ENCODE results near the gene GNAS.

Gene GNAS

DNA sequence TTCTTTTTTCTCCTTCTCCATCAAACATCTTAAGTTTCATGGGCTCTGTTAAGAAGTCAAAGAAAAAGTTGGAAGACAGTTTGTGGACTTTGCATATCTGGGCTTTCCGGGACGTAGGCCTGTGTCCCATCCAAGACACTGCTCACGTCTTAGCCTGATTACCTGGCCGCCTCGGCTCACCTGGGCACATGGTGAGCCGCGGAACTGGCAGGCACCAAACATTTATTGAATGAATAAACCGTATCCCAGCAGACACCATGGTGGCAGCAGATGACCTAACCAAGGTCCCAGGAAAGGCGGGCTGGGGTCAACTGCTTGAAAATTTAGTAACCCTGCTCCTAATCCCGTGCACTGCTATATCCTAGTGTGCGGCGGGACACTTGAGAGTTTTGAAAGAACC is 35.6 kb downstream of the GNAS start:
- CTCF ChIA-PET, result no interaction called here
- POLR2A ChIA-PET (ENCODE audit: low non-redundant PET), result no interaction called here
- DNase-seq (ENCODE audit: low spot score), result no peak
- TF ChIP-seq, protein P1, sequence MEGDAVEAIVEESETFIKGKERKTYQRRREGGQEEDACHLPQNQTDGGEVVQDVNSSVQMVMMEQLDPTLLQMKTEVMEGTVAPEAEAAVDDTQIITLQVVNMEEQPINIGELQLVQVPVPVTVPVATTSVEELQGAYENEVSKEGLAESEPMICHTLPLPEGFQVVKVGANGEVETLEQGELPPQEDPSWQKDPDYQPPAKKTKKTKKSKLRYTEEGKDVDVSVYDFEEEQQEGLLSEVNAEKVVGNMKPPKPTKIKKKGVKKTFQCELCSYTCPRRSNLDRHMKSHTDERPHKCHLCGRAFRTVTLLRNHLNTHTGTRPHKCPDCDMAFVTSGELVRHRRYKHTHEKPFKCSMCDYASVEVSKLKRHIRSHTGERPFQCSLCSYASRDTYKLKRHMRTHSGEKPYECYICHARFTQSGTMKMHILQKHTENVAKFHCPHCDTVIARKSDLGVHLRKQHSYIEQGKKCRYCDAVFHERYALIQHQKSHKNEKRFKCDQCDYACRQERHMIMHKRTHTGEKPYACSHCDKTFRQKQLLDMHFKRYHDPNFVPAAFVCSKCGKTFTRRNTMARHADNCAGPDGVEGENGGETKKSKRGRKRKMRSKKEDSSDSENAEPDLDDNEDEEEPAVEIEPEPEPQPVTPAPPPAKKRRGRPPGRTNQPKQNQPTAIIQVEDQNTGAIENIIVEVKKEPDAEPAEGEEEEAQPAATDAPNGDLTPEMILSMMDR (conservative IDR thresholded peaks at IDR 0.05; ENCODE audit: low read depth), result no peak
- peak overlapping the region; percentile 94 for H3K27ac ChIP-seq

GRCh38 chr20:58888521-58889333 is 36.2 kb downstream of the GNAS start:
- POLR2A ChIA-PET (ENCODE audit: low non-redundant PET), result interaction anchor here (0.6 to 1.4 kb wide), 2 partner anchors 107 to 143 kb away, joined by 3 to 4 read pairs; partner anchors contain the start of gene ATP5F1E
- CTCF ChIA-PET, result interaction anchor here (1.4 kb wide), 1 partner anchor 18 kb away, joined by 4 read pairs; no protein-coding TSS in a partner anchor
- TF ChIP-seq, protein P1 (conservative IDR thresholded peaks at IDR 0.05; ENCODE audit: low read depth), result no peak
- DNase-seq (ENCODE audit: low spot score), result peak; percentile 95
- H3K27ac ChIP-seq, result peak overlapping the region; percentile 94

DNA sequence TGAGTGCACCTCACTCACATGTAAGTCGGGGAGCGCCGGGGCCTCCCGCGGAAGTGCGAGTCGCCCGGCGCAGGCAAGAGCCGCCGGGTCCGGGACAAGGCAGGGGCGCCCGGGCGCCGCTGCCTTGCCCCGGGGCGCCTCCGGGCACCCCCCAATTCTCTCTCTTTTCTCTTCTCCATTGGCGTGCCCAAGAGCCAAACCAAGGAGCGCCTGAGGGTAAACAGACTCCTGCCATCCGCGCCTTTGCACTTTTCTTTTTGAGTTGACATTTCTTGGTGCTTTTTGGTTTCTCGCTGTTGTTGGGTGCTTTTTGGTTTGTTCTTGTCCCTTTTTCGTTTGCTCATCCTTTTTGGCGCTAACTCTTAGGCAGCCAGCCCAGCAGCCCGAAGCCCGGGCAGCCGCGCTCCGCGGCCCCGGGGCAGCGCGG is 36.8 kb downstream of the GNAS start:
- POLR2A ChIA-PET (ENCODE audit: low non-redundant PET), result interaction anchor here (1.0 to 1.4 kb wide), 2 partner anchors 107 to 196 kb away, joined by 3 to 4 read pairs; no protein-coding TSS in a partner anchor
- TF ChIP-seq, protein P1 (conservative IDR thresholded peaks at IDR 0.05; ENCODE audit: low read depth), result no peak
- no peak for DNase-seq (ENCODE audit: low spot score)
- CTCF ChIA-PET, result interaction anchor here (0.5 to 1.4 kb wide), 2 partner anchors 19 to 91 kb away, joined by 3 to 4 read pairs; no protein-coding TSS in a partner anchor
- H3K27ac ChIP-seq, result peak overlapping the region; percentile 94

GRCh38 chr20:58889798-58890517 is 37.4 kb downstream of the GNAS start:
- TF ChIP-seq, protein P1 (conservative IDR thresholded peaks at IDR 0.05; ENCODE audit: low read depth), result no peak
- ChIA-PET POLR2A (ENCODE audit: low non-redundant PET) (interaction anchor here (1.0 to 1.4 kb wide), 2 partner anchors 106 to 197 kb away, joined by 3 to 4 read pairs; no protein-coding TSS in a partner anchor), CTCF (interaction anchor here (0.5 to 1.4 kb wide), 2 partner anchors 20 to 91 kb away, joined by 3 to 4 read pairs; no protein-coding TSS in a partner anchor)
- no peak for DNase-seq (ENCODE audit: low spot score)
- H3K27ac ChIP-seq, result peak overlapping the region; percentile 94

DNA sequence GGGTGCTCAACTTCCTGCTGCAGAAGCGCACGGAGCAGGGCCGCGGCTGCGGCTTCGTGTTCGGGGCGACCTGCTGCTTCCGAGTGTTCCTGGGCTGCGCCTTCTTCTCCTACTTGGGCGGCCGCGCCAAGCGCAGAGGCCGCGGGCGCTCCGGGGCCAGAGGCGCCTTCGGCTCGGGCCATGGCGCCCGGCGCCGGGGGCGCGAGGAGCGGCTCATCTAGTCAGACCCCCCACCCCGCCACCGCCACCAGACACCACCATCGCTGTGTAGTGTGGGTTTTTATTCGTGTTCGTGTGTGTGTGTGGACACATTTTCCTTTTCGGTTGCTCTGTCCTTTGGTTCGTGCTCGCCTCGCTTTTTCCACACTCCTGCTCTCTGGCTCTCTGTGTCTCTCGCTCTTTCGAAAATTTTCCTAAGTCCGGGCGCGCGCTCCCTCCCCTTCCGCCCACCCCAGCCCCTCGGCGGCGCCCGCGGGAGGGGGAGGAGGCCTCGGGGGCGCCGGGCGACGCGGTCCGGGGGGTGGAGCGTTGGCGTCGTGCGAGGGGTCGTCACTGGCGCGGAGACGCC is 38.1 kb downstream of the GNAS start:
- DNase-seq (ENCODE audit: low spot score), result peak; percentile 65
- ChIA-PET CTCF (no interaction called here), POLR2A (ENCODE audit: low non-redundant PET) (interaction anchor here (0.7 kb wide), 2 partner anchors 138 to 142 kb away, joined by 3 read pairs; partner anchors contain the start of gene ATP5F1E)
- H3K27ac ChIP-seq, result peak overlapping the region; percentile 94
- TF ChIP-seq, protein P1 (conservative IDR thresholded peaks at IDR 0.05; ENCODE audit: low read depth), result no peak
